ENCODE data around the gene BICD2. TPM values are rescaled to one million over a fixed set of nuclear protein-coding genes. Genes with fewer than 3 reads are reported as not detected.

BICD2 gene
- total and polyA plus RNA-seq, 2 of the 13 experiments (the other 11 are each of a cell fraction or from before 2014, with no cell fraction given), result 5.1 to 17.4 TPM

DNA sequence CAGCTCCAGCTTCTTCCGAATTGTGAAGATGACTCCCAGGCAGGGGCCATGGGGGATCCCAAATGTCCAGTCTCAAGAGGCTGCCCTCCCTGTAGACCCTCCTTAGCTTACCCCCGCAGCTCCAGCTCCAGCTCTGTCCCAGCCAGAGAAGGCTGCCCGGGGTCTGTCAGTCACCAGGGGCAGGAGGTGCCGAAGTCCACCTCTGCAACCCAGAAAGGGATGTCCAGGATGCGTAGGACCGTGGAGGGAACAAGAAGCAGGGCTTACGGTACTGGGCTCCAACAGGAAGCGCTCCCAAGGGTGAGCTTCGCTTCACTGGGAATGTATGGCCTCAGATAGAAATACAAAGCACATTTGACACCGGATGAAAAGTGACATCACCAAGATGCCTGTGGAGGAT lies 100.7 kb downstream of the BICD2 start:
- Histone ChIP-seq H3K4me3 (replicated peaks in 1 of 3; ENCODE audit: insufficient read depth in 1 of 3, low read depth in 2 of 3, low read length in 3 of 3) (no peak overlapping the region), H4K20me1 (ENCODE audit: insufficient read depth, low read length) (peaks cover 4% of the 10 kb centered on the region; the same call in 1 of the 2 replicates), H2AFZ (ENCODE audit: low read length) (no peak overlapping the region), H3K4me2 (ENCODE audit: low read depth, low read length) (no peak overlapping the region), H3K9me3 (ENCODE audit: low read length) (no peaks in the 10 kb centered on the region), H3K9ac (ENCODE audit: insufficient read depth, low read depth, low read length) (no peak overlapping the region), H3K27me3 (ENCODE audit: control insufficient read depth in 1 of 2, insufficient read depth in 2 of 2, low read length in 2 of 2) (no peaks in the 10 kb centered on the region), H3K27ac (ENCODE audit: extremely low read length, insufficient read depth, low read length) (no peak overlapping the region), H3K79me2 (ENCODE audit: insufficient read depth, low read length) (peaks cover 52% of the 10 kb centered on the region), H3K36me3 (replicated peaks in 1 of 2; ENCODE audit: control insufficient read depth in 1 of 2, insufficient read depth in 2 of 2, low read length in 2 of 2) (peaks cover 2 to 12% of the 10 kb centered on the region in 2 experiments; a peak in 2 of 5 replicates), H3K4me1 (ENCODE audit: insufficient read depth, low read length) (peaks cover 33% of the 10 kb centered on the region)
- FAIRE-seq (no peak), ATAC-seq (peak; percentile 41; the same call in 1 of the 3 replicates), DNase-seq (ENCODE audit: low spot score) (no peak)
- intact Hi-C loops (cut with micrococcal nuclease; ENCODE audit: unreplicated experiment), result no loop called here
- 82% methylated on average over 10 of the region's 10 CpGs for WGBS (ENCODE audit: low lambda C conversion rate)
- no TSS peak for BruUV-seq (replicated peaks)
- CTCF ChIA-PET (ENCODE audit: low intra/inter-chr PET ratio, low total read pairs), result no interaction called here
- POLR2A ChIA-PET, result no interaction called here
- in situ Hi-C loops (cut with HindIII; ENCODE audit: extremely low pct_ligation_motif_present, low pct_unique_long_range_greater_than_20kb), result no loop called here
- no peak for TF ChIP-seq ZNF235 (CRISPR knock-in tag; IDR thresholded peaks at IDR 0.05; ENCODE audit: borderline replicate concordance)
- TF ChIP-seq, protein P1, sequence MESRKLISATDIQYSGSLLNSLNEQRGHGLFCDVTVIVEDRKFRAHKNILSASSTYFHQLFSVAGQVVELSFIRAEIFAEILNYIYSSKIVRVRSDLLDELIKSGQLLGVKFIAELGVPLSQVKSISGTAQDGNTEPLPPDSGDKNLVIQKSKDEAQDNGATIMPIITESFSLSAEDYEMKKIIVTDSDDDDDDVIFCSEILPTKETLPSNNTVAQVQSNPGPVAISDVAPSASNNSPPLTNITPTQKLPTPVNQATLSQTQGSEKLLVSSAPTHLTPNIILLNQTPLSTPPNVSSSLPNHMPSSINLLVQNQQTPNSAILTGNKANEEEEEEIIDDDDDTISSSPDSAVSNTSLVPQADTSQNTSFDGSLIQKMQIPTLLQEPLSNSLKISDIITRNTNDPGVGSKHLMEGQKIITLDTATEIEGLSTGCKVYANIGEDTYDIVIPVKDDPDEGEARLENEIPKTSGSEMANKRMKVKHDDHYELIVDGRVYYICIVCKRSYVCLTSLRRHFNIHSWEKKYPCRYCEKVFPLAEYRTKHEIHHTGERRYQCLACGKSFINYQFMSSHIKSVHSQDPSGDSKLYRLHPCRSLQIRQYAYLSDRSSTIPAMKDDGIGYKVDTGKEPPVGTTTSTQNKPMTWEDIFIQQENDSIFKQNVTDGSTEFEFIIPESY (CRISPR knock-in tag; IDR thresholded peaks at IDR 0.05), result peak; percentile 37; the same call in 1 of the 2 replicates

DNA sequence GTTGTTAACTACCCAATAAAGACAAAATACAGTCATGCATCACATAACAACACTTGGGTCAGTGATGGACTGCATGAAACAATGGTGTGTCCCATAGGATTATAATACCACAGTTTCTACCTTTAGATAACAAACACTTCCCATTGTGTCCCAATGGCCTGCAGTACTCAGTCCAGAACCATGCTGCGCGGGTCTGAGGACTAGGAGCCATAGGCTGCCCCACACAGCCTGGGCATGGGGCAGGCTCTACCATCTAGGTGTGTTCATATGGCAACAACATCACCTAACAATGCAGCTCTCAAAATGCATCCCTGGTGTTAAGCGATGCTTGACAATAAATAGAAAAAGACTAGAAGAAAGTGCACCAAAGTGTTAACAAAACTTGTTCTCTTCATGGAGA lies 101.5 kb downstream of the BICD2 start:
- in situ Hi-C loops (cut with HindIII; ENCODE audit: extremely low pct_ligation_motif_present, low pct_unique_long_range_greater_than_20kb) (no loop called here), intact Hi-C loops (cut with micrococcal nuclease; ENCODE audit: unreplicated experiment) (no loop called here)
- Histone ChIP-seq H3K27ac (ENCODE audit: extremely low read length, insufficient read depth, low read length) (no peak overlapping the region), H2AFZ (ENCODE audit: low read length) (no peak overlapping the region), H3K27me3 (ENCODE audit: control insufficient read depth in 1 of 2, insufficient read depth in 2 of 2, low read length in 2 of 2) (no peaks in the 10 kb centered on the region), H3K4me2 (ENCODE audit: low read depth, low read length) (no peak overlapping the region), H4K20me1 (ENCODE audit: insufficient read depth, low read length) (peaks cover 4% of the 10 kb centered on the region; the same call in 1 of the 2 replicates), H3K4me1 (ENCODE audit: insufficient read depth, low read length) (peaks cover 25% of the 10 kb centered on the region), H3K79me2 (ENCODE audit: insufficient read depth, low read length) (peaks cover 44% of the 10 kb centered on the region), H3K36me3 (replicated peaks in 1 of 2; ENCODE audit: control insufficient read depth in 1 of 2, insufficient read depth in 2 of 2, low read length in 2 of 2) (peaks cover 2 to 14% of the 10 kb centered on the region in 2 experiments; a peak in 3 of 5 replicates), H3K9me3 (ENCODE audit: low read length) (no peaks in the 10 kb centered on the region), H3K9ac (ENCODE audit: insufficient read depth, low read depth, low read length) (no peak overlapping the region), H3K4me3 (replicated peaks in 1 of 3; ENCODE audit: insufficient read depth in 1 of 3, low read depth in 2 of 3, low read length in 3 of 3) (no peak overlapping the region)
- POLR2A ChIA-PET, result no interaction called here
- ATAC-seq, result no peak
- no peak for FAIRE-seq
- no peak for DNase-seq (ENCODE audit: low spot score)
- BruUV-seq (replicated peaks), result no TSS peak
- CTCF ChIA-PET (ENCODE audit: low intra/inter-chr PET ratio, low total read pairs), result no interaction called here
- 93% methylated on average over 3 of the region's 3 CpGs for WGBS (ENCODE audit: low lambda C conversion rate)
- TF ChIP-seq PITX1 (CRISPR knock-in tag; IDR thresholded peaks at IDR 0.05), result no peak
- no peak for TF ChIP-seq KDM2A (CRISPR knock-in tag; IDR thresholded peaks at IDR 0.05; ENCODE audit: borderline replicate concordance, low read depth)
- no peak for TF ChIP-seq ZSCAN29 (CRISPR knock-in tag; conservative IDR thresholded peaks at IDR 0.05)
- no peak for TF ChIP-seq WIZ (CRISPR knock-in tag; IDR thresholded peaks at IDR 0.05)
- no peak for TF ChIP-seq ZNF567 (CRISPR knock-in tag; IDR thresholded peaks at IDR 0.05; ENCODE audit: borderline replicate concordance)
- no peak for TF ChIP-seq ZNF510 (CRISPR knock-in tag; IDR thresholded peaks at IDR 0.05; ENCODE audit: low read depth)
- no peak for TF ChIP-seq SNAI1 (CRISPR knock-in tag; IDR thresholded peaks at IDR 0.05; ENCODE audit: borderline replicate concordance)
- TF ChIP-seq GZF1 (CRISPR knock-in tag; IDR thresholded peaks at IDR 0.05), result no peak
- TF ChIP-seq JUND (CRISPR knock-in tag; IDR thresholded peaks at IDR 0.05), result no peak
- TF ChIP-seq, protein P2, sequence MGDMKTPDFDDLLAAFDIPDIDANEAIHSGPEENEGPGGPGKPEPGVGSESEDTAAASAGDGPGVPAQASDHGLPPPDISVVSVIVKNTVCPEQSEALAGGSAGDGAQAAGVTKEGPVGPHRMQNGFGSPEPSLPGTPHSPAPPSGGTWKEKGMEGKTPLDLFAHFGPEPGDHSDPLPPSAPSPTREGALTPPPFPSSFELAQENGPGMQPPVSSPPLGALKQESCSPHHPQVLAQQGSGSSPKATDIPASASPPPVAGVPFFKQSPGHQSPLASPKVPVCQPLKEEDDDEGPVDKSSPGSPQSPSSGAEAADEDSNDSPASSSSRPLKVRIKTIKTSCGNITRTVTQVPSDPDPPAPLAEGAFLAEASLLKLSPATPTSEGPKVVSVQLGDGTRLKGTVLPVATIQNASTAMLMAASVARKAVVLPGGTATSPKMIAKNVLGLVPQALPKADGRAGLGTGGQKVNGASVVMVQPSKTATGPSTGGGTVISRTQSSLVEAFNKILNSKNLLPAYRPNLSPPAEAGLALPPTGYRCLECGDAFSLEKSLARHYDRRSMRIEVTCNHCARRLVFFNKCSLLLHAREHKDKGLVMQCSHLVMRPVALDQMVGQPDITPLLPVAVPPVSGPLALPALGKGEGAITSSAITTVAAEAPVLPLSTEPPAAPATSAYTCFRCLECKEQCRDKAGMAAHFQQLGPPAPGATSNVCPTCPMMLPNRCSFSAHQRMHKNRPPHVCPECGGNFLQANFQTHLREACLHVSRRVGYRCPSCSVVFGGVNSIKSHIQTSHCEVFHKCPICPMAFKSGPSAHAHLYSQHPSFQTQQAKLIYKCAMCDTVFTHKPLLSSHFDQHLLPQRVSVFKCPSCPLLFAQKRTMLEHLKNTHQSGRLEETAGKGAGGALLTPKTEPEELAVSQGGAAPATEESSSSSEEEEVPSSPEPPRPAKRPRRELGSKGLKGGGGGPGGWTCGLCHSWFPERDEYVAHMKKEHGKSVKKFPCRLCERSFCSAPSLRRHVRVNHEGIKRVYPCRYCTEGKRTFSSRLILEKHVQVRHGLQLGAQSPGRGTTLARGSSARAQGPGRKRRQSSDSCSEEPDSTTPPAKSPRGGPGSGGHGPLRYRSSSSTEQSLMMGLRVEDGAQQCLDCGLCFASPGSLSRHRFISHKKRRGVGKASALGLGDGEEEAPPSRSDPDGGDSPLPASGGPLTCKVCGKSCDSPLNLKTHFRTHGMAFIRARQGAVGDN (CRISPR knock-in tag; IDR thresholded peaks at IDR 0.05), result no peak
- no peak for TF ChIP-seq ZNF224 (CRISPR knock-in tag; IDR thresholded peaks at IDR 0.05)

All from HepG2 (cell line).